22Rv1 (cell line): ENCODE measurements around the gene VWA5B1.

Source experiments
- ZFX ChIP-seq: fragments of 450-650 bp; IDR thresholded peaks from 2 replicates; pipeline ENCODE4 v1.6.1; 2017; ENCODE audit warnings: antibody characterized with exemption, borderline replicate concordance
- TF ChIP-seq, protein P1 (sequence below): fragments of 450-650 bp; IDR thresholded peaks from 2 replicates; pipeline ENCODE4 v1.5.1; 2017; ENCODE audit warnings: mild to moderate bottlenecking

DNA sequence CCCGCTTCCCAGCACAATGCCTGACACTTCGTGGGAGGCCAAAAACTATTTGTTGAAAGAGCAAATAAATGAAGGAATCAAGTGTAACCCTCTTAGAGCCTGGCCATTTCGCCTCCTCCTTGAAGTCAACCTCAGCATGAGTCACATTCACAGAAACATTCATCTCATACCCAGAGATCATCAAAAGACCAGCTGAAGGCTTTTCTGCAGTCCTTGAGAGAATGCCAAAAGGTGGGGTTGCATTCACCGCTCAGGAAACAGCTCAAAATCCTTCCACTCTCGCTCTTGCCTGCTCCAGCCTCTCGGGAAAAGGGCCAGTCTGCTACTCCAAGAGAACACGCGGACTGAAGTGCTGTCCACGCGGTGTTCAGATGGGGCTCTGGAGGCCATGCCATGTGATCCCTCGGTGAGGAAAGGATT, 90.0 kb downstream of the VWA5B1 start:
- TF ChIP-seq, protein P1, sequence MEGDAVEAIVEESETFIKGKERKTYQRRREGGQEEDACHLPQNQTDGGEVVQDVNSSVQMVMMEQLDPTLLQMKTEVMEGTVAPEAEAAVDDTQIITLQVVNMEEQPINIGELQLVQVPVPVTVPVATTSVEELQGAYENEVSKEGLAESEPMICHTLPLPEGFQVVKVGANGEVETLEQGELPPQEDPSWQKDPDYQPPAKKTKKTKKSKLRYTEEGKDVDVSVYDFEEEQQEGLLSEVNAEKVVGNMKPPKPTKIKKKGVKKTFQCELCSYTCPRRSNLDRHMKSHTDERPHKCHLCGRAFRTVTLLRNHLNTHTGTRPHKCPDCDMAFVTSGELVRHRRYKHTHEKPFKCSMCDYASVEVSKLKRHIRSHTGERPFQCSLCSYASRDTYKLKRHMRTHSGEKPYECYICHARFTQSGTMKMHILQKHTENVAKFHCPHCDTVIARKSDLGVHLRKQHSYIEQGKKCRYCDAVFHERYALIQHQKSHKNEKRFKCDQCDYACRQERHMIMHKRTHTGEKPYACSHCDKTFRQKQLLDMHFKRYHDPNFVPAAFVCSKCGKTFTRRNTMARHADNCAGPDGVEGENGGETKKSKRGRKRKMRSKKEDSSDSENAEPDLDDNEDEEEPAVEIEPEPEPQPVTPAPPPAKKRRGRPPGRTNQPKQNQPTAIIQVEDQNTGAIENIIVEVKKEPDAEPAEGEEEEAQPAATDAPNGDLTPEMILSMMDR = no peak
- TF ChIP-seq ZFX = no peak
